HG03575 (cell line): ENCODE measurements around the gene OXSM.

Source experiments
- ATAC-seq: cut with Tn5 transposase; IDR thresholded peaks from one replicate; pipeline ENCODE4 v1.9.1; 2021; ENCODE audit not compliant: unreplicated experiment, insufficient number of reproducible peaks, low FRiP score; ENCODE audit errors: extremely low read depth

The OXSM gene

DNA sequence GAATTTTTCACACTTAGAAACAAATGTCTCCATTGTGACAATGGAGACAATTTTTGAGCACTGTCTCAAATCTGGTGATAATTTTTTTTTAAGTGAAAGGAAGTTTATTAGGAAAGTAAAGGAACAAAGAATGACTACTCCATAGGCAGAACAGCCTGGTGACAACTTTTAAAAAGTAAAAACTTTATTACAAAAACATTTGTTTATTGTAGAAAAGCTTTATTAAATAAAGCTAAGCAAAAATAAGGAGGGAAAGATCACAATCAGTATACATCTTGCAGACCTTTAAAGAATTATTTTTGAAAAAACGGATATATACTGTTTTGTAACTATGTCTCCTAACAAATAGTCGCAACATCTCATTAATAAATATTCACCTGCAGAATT, 688 bp upstream of the OXSM start:
- no peak for ATAC-seq

DNA sequence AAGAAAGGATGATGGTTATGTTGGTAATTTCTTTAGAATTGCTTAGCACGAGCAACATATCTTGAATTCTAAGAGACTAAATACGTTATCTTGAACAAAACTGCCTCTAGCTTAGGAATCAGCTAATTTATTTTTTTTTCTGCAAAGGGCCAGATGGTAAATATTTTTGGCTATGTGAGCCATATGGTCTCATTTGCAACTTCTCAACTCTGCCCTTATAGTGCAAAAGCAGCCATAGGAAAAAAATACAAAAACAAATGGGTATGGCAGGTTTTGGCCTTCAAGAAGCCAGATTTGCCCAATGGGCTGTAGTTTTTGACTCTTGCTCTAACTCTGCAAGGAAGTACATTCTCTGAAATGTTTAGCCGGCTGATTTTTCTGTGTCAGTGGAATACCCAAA, 11.9 kb downstream of the OXSM start:
- ATAC-seq = no peak

DNA sequence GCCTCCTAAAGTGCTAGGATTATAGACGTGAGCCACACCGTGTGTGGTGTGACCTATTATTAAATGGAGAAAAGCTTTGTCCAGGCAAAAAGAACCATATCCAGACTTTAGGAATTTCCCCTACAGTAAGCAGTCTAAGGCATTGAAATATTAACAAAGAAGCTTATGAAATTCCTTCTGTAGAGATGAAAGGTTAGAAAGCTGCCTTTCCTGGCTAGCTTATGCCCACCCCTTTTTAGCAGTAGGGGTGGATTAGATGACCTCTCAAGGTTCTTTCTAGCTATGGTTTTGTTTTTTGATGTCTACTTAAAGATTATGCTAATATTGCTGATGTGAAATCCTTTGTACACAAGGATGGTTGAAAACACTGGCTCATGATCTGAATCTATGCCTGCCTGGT, 13.9 kb downstream of the OXSM start:
- ATAC-seq = no peak

DNA sequence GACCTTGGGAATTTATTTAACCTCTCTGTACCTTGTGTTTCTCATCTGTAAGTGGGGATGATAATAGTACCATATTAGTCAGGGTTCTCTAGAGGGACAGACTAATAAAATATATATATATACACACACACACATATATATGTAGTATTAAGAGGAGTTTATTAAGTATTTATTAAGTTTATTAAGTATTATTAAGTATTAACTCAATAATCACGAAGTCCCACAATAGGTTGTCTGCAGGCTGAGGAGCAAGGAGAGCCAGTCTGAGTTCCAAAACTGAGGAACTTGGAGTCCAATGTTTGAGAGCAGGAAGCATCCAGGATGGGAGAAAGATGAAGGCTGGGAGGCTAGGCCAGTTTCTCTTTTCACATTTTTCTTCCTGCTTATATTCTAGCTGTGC, 14.8 kb downstream of the OXSM start:
- ATAC-seq = no peak

DNA sequence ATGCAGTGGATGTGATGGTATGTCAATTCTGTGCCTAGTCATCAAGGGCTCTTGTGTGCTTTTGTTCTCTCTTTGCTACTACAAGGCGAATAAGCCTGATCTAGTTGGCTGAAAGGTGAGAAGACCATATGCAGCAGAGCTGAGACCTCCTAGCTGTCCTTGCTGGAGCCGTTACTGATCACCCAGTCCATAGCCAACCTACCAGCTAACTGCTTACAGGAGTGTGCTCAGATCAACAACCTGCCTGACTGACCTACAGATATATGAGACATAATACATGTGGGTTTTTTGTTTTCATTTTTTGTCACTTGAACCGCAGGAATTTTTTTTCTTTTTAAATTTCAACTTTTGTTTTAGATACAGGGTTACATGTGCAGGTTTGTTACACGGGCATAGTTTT, 22.8 kb downstream of the OXSM start:
- no peak for ATAC-seq

DNA sequence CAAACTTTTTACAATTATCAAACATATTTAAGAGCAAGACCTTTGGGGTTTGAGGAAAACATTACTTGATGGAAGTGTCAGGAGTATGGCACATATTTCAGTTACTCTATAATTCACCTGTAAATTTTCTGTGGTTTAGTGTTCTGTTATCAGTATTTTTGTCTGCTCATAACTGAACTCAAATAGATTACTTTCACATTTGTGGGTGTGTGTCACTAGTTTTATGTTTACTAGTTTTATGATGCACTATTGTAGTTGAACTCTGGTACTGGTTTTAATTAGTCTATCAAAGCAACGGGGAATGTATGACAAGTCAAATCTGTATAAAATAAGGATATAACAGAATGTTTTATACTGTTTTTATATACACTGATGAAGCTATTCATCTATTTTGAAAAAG, 27.2 kb downstream of the OXSM start:
- ATAC-seq = no peak

DNA sequence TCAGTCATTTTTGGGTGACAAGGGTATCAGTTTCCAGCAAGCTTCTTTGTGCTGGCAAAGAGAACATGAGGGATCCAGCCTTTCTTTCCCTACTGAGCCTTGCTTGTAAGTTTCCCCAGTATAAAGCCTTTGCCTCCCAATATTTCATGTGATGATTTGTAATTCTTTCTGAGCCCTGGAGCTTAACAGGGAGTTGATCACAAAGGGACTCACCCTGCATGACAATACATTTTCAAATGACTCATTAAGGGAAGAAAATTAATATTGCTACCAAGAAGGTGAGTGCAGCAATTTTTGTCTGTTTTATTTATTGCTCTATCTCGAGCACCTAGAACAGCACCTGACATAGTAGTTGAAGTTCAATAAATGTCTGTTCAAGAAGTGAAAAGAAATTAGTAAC, 27.7 kb downstream of the OXSM start:
- ATAC-seq = no peak

DNA sequence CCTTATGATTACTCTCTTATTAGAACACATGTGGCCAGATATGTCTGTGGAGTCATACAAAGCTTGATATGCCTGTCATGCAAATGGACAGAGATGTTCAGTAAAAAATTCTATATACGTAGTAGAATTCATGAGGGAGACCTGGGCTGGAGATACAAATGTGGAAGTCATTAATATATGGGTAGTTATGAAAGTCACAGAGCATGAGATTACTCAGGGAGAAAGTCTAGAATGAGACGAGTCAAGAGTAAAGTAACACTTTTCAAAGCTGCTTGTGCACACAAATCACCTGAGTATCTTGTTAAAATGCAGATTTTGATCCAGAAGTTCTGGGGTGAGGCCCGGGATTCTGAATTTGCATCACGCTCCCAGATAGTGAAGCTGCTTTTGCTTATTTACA, 28.4 kb downstream of the OXSM start:
- ATAC-seq = no peak

DNA sequence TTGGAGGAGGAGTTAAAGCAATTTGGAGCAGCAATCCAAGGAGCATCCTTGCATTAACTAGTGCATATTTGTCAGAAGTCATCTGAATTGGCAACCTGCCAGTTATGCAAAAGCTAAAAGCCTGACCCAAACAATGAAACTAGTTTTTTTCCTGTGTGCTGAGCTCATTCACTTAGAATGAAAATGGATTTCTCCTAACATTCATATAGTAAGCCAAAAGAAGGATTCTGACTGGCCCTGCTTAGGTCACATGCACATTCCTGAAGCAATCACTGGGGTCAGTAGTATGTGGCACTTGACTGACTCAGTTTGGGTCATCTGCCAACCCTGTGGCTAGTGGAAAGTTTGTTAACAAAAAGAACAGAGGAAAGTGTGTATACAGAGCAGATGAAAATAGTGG, 30.5 kb downstream of the OXSM start:
- no peak for ATAC-seq

DNA sequence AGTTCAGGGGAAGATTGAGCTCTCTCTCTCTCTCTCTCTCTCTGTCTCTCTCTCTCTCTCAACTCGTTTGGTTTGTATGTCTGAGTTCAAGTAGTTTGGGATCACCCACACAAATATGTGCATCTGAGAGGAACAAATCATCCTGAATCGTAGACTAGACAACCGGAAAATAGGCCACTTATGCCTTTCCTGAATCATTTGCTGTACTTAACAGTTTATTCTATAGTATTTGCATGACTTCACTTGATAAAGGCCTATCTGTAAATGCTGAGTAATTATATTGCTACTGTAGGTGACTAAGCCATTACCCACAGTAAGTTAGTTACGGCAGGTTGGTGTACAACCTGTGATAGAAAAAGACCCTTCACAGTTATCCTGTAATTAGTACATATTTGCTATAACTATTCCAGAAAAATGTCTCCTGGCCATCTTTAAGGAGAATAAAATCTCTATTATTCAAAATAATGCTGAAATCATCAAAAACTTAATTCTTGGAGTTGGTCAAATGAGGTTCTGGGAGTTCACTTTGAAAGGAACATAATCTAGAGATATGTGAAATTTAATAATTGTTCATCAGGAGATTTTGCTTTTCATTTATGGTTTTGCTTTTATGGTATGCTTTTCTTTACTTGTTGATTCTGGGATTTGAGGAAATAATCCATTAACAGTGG, 31.1 kb downstream of the OXSM start:
- ATAC-seq = no peak

DNA sequence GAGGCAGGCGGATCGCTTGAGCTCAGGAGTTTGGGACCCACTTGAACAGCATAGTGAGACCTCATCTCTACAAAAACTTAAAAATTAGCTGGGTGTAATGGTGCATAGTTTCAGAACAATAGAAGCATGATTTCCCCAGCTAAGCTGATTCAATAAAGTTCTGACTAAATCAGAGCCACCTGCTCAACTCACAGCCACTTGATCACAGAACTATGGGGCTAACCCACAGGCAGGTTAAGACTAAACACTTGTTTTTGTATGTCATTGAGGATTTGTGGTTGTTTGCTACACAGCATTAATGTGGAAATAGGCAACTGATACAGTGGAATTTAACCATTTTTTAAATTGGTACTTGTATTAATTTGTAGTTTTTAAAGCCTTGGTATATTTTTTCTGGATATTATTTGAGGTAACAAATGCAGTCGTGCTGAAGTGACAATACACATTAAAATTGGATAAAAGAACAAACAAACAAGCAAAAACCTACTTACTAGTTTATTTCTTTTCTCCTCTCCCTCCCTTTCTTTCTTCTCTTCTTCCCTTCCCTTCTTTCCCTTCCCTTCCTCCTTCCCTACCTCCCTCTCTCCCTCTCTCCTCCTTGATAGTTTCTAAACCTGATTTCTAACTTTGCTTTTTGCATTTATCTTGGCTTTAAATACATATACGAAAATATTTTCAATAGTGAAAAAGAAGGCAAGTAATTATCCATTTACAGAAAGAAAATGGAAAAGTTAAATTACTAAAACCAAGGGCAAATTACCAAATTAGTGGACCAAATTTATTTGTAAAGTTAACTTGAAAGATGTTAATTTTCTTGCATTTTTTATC, 32.1 kb downstream of the OXSM start:
- no peak for ATAC-seq

DNA sequence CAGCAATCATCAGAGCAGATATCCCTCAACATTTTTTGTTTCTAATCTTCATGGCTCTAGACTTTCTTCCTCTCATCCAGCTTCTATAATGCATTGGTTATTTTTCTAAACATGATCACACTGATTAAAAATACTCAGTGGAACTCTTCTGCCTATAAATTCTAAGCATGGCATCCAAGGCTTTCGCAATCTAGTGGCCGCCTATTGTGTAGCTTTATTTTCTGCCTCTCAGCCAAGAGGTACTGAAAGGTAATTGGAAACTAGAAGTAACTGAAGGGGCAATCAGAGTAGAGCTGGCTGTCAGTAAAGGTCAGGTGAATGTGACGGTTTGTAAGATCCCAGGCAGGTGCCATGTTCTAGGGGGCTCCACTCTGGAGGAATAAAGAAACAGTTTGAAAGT, 33.4 kb downstream of the OXSM start:
- no peak for ATAC-seq

DNA sequence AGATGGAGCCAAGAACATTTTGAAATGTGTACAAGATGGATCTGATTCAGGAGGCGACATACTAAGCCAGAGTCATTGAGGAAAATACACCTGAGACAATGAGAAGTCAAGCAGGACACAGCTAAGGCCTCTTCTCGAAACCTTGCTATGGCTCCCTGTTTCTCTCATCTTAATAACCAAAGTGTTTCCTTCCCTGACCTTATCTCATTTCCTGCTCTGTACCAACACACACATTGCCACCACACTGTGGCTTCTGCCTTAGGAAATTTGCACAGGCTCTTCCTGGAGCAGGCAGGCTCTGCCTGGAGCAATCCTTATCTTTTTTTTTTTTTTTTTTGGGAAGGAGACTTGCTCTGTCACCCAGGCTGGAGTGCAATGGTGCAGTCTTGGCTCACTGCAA, 36.6 kb downstream of the OXSM start:
- no peak for ATAC-seq

DNA sequence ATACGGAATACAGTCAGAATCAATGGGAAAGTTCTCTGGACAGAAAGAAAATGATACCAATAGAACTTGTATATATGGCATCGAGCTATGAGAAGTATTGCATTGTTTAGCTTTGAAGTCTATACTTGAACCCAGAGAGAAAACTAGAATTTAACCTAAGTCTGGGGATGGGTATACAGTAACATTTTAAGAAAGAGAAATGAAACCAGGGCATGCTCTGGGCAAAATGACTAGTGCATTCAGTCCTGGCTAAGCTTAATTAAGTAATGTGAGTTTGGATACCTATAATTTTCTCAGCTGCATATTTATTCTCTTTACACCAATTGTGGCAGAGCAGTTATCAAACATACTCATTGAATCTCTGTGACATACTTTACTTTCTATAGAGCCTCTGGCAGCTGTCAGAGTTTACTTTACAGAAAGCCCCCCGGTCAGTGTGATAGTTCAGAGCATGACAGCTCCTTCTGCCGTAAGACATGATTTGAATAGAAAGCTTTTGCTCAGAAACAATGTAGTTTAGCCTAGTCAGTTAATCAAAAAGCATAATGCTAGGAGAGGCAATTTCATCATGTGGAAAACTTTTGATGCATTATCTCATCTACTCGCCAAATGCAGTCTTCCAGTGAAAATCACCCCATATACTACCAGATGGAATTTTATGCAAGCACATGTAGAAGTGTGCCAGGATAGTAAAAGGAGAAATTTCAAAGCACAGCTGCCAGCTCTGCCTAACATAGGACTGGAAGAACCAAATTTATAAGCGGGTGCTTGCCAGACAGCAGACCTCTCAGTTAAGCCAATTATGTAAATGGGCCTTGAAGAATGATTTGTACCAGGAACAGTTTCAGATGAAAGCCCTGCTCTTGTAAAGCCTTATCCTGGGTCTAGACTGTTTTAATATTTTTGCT, 40.7 kb downstream of the OXSM start:
- no peak for ATAC-seq

DNA sequence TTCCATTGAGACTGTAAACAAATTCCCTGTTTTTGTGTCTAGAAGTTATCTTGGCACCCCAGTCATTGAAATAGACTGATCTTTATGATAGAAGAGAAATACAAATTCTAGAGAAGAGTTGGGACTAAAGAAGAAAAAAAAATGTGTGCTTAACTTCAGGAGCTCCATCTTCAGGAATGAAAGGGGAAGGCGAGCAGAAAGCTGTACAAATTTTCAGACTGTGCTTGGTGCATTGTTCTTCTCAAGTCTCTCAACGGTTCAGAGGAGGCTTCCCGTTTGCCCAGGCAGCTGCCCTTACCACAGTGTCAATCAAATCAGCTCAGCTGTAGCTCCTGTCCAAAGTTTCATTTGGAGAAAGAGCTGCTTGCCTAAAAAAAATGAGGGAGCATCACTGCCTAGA, 41.7 kb downstream of the OXSM start:
- ATAC-seq = no peak

DNA sequence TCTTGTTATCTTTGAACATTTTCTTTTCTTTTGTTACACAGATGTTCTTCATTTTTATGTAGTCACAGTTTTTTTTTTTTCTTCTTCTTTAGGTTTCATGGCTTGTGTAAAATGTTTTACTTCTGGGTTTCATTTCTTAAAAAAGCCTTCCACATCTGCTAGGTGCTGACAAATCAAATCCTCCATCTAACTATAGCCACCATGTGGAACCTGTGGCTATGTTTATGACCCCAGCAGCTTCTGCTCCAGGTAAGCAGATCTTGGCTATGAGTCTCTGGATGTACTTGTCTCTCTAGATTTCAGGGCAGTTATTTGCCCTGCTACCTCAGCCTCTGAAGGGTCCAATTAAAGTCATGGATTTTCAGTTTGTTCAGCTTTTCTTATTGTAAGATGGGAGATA, 44.5 kb downstream of the OXSM start:
- peak; percentile 67 for ATAC-seq

DNA sequence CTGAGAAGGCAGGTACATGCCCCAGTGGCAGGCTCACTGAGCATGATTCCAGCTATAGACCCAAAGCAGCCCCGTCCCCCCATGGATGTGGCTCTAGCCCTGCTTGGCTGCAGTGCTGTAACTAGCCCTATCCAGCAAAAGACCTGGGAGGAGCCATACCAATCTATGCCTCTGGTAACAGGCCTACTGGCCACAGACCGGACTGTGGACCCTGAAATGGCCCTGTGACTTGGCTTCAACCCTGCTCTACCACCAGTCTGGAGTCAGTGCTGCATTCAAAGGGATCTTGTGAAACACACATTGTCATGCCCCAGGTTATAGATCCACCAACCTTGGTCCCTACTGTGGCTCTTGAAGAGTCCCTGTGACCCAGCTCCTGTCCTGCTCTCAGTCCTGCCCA, 46.7 kb downstream of the OXSM start:
- ATAC-seq = no peak

DNA sequence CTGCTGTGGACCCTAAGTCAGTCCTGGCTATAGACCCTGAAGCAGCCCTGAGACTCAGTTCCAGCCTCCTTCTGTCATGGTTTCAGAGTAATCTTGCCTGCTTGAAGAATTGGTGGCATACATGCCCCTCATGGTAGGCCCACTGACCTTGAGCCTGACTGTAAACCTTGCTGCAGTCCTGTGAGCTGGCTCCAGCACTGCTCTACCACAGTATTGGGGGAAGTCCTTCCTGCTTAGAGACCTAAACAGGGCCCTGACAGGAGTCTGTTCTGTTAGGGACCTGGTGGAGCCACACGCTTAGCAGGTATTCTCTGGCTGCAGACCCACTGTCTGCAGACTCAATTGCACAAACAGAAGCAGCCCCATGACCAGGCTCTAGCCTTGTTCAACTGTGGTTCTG, 47.1 kb downstream of the OXSM start:
- no peak for ATAC-seq

DNA sequence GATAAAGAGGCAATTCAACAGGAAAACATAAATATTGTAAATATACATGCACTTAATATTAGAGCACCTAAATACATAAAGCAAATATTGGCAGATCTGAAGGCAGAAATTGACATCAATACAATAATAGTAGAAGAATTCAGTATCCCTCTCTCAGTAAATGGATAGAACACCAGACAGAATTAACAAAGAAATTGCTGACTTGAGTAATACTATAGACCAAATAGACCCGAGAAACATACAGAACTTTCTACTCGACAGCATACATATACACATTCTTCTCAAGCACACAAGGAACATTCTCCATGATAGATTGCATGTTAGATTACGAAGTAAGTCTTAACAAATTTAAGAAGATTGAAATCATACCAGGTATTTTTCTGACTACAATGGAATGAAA, 50.2 kb downstream of the OXSM start:
- no peak for ATAC-seq

DNA sequence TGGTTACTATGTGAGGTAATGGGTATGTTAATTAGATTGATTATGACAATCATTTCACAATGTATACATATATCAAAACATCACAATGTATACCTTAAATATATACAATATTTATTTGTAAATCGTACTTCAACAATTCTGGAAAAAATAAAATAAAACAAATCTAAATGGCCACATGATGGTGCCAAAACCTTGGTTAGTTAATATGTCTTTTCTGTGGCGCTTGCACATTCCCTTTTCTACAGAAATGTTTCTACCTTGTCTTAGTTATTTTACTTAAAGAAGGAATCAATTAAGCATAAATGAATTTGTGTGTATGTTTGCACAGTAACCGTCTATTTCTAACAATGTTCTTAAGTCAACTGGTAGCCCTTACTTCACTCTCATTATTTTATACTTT, 53.4 kb downstream of the OXSM start:
- ATAC-seq = no peak
